NK-92 (cell line): Measurements from ENCODE around the gene AGBL4.

Experiments
- DNase-seq: peaks from one replicate; lab custom pipeline; 2025; ENCODE audit not compliant: unreplicated experiment; lab: John Stamatoyannopoulos, UW

AGBL4 gene

GRCh38 chr1:48948562-48948961 is 1075.2 kb downstream of the AGBL4 start:
- no peak for DNase-seq

- DNase-seq, result no peak
Measured at GRCh38 chr1:48947761-48948537, 1075.8 kb downstream of the AGBL4 start.

- DNase-seq, result no peak
Measured at GRCh38 chr1:48946070-48946469, 1077.7 kb downstream of the AGBL4 start.

GRCh38 chr1:48944811-48945210 is 1078.9 kb downstream of the AGBL4 start:
- no peak for DNase-seq

- DNase-seq, result no peak
Measured at GRCh38 chr1:48943826-48944225, 1079.9 kb downstream of the AGBL4 start.

GRCh38 chr1:48943393-48943792 is 1080.4 kb downstream of the AGBL4 start:
- no peak for DNase-seq

- no peak for DNase-seq
Measured at GRCh38 chr1:48940962-48941732, 1082.6 kb downstream of the AGBL4 start.

- DNase-seq, result no peak
Measured at GRCh38 chr1:48940354-48940753, 1083.4 kb downstream of the AGBL4 start.

GRCh38 chr1:48939828-48940227 is 1083.9 kb downstream of the AGBL4 start:
- DNase-seq, result no peak

GRCh38 chr1:48939042-48939441 is 1084.7 kb downstream of the AGBL4 start:
- no peak for DNase-seq

- no peak for DNase-seq
Measured at GRCh38 chr1:48937732-48938131, 1086.0 kb downstream of the AGBL4 start.

GRCh38 chr1:48936436-48936835 is 1087.3 kb downstream of the AGBL4 start:
- DNase-seq, result no peak

- DNase-seq, result no peak
Measured at GRCh38 chr1:48932366-48932765, 1091.4 kb downstream of the AGBL4 start.

- DNase-seq, result no peak
Measured at GRCh38 chr1:48931506-48932192, 1092.1 kb downstream of the AGBL4 start.

GRCh38 chr1:48930011-48930410 is 1093.7 kb downstream of the AGBL4 start:
- no peak for DNase-seq

GRCh38 chr1:48924099-48924498 is 1099.7 kb downstream of the AGBL4 start:
- no peak for DNase-seq

GRCh38 chr1:48923116-48923515 is 1100.6 kb downstream of the AGBL4 start:
- no peak for DNase-seq

- DNase-seq, result no peak
Measured at GRCh38 chr1:48920851-48921250, 1102.9 kb downstream of the AGBL4 start.

- no peak for DNase-seq
Measured at GRCh38 chr1:48917901-48918603, 1105.7 kb downstream of the AGBL4 start.

GRCh38 chr1:48917070-48917454 is 1106.7 kb downstream of the AGBL4 start:
- DNase-seq, result no peak
